Hepatocyte (in vitro differentiated cells): ENCODE measurements around the gene SORL1-AS1.

ENCODE experiments used
- EZH2 ChIP-seq: fragments of 200-600 bp; sonication (generic); IDR thresholded peaks from 2 replicates; pipeline ENCODE4 v1.6.1; 2016; ENCODE audit warnings: antibody characterized with exemption, mild to moderate bottlenecking, borderline replicate concordance
- EZH2phosphoT487 ChIP-seq: fragments of 200-600 bp; sonication (generic); IDR thresholded peaks from one replicate; pipeline ENCODE4 v1.6.1; 2018; ENCODE audit warnings: antibody characterized with exemption, mild to moderate bottlenecking, low read depth, moderate library complexity; ENCODE audit not compliant: unreplicated experiment, severe bottlenecking
- TF ChIP-seq, protein P1 (sequence below): fragments of 200-600 bp; sonication (generic); IDR thresholded peaks from 2 replicates; pipeline ENCODE4 v1.5.1; 2016; ENCODE audit warnings: antibody characterized with exemption, mild to moderate bottlenecking; ENCODE audit not compliant: poor library complexity

DNA sequence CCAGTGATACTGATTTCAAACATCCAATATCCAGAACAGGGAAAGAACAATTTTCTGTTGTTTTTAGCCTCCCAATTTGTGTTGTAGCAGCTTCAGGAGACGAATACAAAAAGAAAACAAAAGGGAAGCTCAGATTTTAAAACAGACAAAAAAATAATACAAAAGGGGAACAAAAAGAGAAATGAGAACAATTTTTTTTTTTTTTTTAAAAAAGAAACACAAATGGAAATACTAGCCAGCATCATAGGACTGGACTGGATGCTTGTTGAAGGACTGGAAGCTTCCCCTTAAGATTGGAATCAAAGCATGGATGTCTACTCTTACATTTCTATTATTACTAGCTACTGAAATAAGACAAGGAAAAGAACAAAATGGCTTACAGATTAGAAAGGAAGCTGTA lies 47.1 kb downstream of the SORL1-AS1 start:
- TF ChIP-seq, protein P1, sequence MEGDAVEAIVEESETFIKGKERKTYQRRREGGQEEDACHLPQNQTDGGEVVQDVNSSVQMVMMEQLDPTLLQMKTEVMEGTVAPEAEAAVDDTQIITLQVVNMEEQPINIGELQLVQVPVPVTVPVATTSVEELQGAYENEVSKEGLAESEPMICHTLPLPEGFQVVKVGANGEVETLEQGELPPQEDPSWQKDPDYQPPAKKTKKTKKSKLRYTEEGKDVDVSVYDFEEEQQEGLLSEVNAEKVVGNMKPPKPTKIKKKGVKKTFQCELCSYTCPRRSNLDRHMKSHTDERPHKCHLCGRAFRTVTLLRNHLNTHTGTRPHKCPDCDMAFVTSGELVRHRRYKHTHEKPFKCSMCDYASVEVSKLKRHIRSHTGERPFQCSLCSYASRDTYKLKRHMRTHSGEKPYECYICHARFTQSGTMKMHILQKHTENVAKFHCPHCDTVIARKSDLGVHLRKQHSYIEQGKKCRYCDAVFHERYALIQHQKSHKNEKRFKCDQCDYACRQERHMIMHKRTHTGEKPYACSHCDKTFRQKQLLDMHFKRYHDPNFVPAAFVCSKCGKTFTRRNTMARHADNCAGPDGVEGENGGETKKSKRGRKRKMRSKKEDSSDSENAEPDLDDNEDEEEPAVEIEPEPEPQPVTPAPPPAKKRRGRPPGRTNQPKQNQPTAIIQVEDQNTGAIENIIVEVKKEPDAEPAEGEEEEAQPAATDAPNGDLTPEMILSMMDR = no peak
- TF ChIP-seq EZH2 (no peak), EZH2phosphoT487 (no peak)
